ENCODE results near the gene MAP3K7. TPM values are rescaled to one million over a fixed set of nuclear protein-coding genes. Genes with fewer than 3 reads are reported as not detected.

Gene MAP3K7
- total and polyA plus RNA-seq, 4 donors, result 5.5 to 17.2 (median 11.5) TPM

- no peak overlapping the region for H3K9ac ChIP-seq (ENCODE audit: low read depth in 1 of 2, low read length in 2 of 2)
- TF ChIP-seq, protein P1, sequence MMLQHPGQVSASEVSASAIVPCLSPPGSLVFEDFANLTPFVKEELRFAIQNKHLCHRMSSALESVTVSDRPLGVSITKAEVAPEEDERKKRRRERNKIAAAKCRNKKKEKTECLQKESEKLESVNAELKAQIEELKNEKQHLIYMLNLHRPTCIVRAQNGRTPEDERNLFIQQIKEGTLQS (IDR thresholded peaks at IDR 0.05), result no peak
- TF ChIP-seq HNF4A (conservative IDR thresholded peaks at IDR 0.05) (no peak), FOXA1 (IDR thresholded peaks at IDR 0.05) (no peak), JUND (IDR thresholded peaks at IDR 0.05) (no peak), HNF4G (IDR thresholded peaks at IDR 0.05) (no peak), RAD21 (IDR thresholded peaks at IDR 0.05) (no peak), FOXA2 (IDR thresholded peaks at IDR 0.05) (no peak)
- TF ChIP-seq, protein P2, sequence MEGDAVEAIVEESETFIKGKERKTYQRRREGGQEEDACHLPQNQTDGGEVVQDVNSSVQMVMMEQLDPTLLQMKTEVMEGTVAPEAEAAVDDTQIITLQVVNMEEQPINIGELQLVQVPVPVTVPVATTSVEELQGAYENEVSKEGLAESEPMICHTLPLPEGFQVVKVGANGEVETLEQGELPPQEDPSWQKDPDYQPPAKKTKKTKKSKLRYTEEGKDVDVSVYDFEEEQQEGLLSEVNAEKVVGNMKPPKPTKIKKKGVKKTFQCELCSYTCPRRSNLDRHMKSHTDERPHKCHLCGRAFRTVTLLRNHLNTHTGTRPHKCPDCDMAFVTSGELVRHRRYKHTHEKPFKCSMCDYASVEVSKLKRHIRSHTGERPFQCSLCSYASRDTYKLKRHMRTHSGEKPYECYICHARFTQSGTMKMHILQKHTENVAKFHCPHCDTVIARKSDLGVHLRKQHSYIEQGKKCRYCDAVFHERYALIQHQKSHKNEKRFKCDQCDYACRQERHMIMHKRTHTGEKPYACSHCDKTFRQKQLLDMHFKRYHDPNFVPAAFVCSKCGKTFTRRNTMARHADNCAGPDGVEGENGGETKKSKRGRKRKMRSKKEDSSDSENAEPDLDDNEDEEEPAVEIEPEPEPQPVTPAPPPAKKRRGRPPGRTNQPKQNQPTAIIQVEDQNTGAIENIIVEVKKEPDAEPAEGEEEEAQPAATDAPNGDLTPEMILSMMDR (IDR thresholded peaks at IDR 0.05; ENCODE audit: low read depth, low read length, missing input control), result no peak
- TF ChIP-seq, protein P3, sequence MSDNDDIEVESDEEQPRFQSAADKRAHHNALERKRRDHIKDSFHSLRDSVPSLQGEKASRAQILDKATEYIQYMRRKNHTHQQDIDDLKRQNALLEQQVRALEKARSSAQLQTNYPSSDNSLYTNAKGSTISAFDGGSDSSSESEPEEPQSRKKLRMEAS (IDR thresholded peaks at IDR 0.05), result no peak
- H3K27me3 ChIP-seq (ENCODE audit: control insufficient read depth in 4 of 4, insufficient read depth in 4 of 4, low read length in 3 of 4), result no peaks in the 10 kb centered on the region
Observed at GRCh38 chr6:90484385-90484784, 102.5 kb downstream of the MAP3K7 start.

DNA sequence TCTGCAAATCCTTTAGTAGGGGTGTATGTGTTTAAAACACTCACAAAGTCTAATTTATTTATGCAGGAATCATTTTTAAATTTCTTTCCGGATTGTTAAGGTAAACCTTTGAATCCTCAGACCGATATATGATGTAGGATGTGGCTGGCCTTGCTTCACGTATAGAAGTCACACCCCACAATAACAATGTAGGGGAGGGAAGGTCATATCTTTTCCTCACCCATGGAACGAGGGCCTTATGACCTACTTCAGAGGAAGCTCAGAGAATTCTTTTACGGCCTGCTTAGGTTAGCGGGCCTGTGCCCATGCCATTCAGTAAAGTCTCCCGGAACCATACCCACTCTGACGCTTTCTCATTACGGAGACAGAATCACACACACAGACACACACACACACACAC lies 102.9 kb downstream of the MAP3K7 start:
- no peak for TF ChIP-seq SP1 (IDR thresholded peaks at IDR 0.05)
- TF ChIP-seq RAD21 (IDR thresholded peaks at IDR 0.05), result no peak
- no peak for TF ChIP-seq FOXA1 (IDR thresholded peaks at IDR 0.05)
- no peak for TF ChIP-seq HNF4G (IDR thresholded peaks at IDR 0.05)
- no peak for TF ChIP-seq ZBTB33 (IDR thresholded peaks at IDR 0.05)
- TF ChIP-seq TAF1 (conservative IDR thresholded peaks at IDR 0.05), result no peak
- TF ChIP-seq JUND (IDR thresholded peaks at IDR 0.05), result no peak
- TF ChIP-seq RXRA (IDR thresholded peaks at IDR 0.05), result no peak
- TF ChIP-seq, protein P3 (IDR thresholded peaks at IDR 0.05), result no peak
- TF ChIP-seq HNF4A (conservative IDR thresholded peaks at IDR 0.05), result no peak
- TF ChIP-seq REST (IDR thresholded peaks at IDR 0.05), result no peak
- no peak for TF ChIP-seq FOXA2 (IDR thresholded peaks at IDR 0.05)
- Histone ChIP-seq H3K27ac (ENCODE audit: low read depth in 1 of 2, low read length in 2 of 2) (no peak overlapping the region), H3K4me1 (ENCODE audit: control insufficient read depth in 4 of 4, insufficient read depth in 4 of 4, low read length in 3 of 4) (peaks cover 0 to 5% (median 2%) of the 10 kb centered on the region in 4 donors), H3K36me3 (ENCODE audit: control insufficient read depth in 4 of 4, insufficient read depth in 3 of 4, low read depth in 1 of 4, low read length in 3 of 4) (no peaks in the 10 kb centered on the region), H3K9me3 (ENCODE audit: control insufficient read depth in 4 of 4, low read length in 3 of 4) (no peaks in the 10 kb centered on the region), H3K9ac (ENCODE audit: low read depth in 1 of 2, low read length in 2 of 2) (no peak overlapping the region), H3K27me3 (ENCODE audit: control insufficient read depth in 4 of 4, insufficient read depth in 4 of 4, low read length in 3 of 4) (no peaks in the 10 kb centered on the region), H3K4me3 (ENCODE audit: low read depth in 1 of 3, low read length in 3 of 3) (no peak overlapping the region)
- WGBS, result 91% methylated on average over 9 of the region's 9 CpGs
- DNase-seq (ENCODE audit: low spot score), result no peak

More at GRCh38 chr6:90484385-90484784, 102.5 kb downstream of the MAP3K7 start:
- peaks cover 0 to under 1% (median under 1%) of the 10 kb centered on the region in 4 donors for H3K4me1 ChIP-seq (ENCODE audit: control insufficient read depth in 4 of 4, insufficient read depth in 4 of 4, low read length in 3 of 4)
- DNase-seq (ENCODE audit: low spot score), result no peak
- 61% methylated on average over 3 of the region's 3 CpGs for WGBS
- H3K36me3 ChIP-seq (ENCODE audit: control insufficient read depth in 4 of 4, insufficient read depth in 3 of 4, low read depth in 1 of 4, low read length in 3 of 4), result no peaks in the 10 kb centered on the region
- no peak overlapping the region for H3K27ac ChIP-seq (ENCODE audit: low read depth in 1 of 2, low read length in 2 of 2)
- no peak overlapping the region for H3K4me3 ChIP-seq (ENCODE audit: low read depth in 1 of 3, low read length in 3 of 3)
- no peaks in the 10 kb centered on the region for H3K9me3 ChIP-seq (ENCODE audit: control insufficient read depth in 4 of 4, low read length in 3 of 4)

Data from liver (tissue), 9 donors.